Sigmoid colon (tissue), 4 donors: ENCODE data around the gene RNF212.

Experiments
- EP300 ChIP-seq, 4 donors: sonication (generic); formaldehyde crosslinking; IDR thresholded peaks; one replicate each; pipeline ENCODE4 v1.6.1; 2017; ENCODE audit warnings: antibody characterized with exemption in 4 of 4
- POLR2A ChIP-seq, 2 donors: fragments of 450-650 bp; IDR thresholded peaks; one replicate each; pipeline ENCODE4 v1.6.1; 2016; ENCODE audit warnings: antibody characterized with exemption in 2 of 2, mild to moderate bottlenecking in 2 of 2, moderate library complexity in 2 of 2
- POLR2AphosphoS5 ChIP-seq, 4 donors: sonication (generic); formaldehyde crosslinking; IDR thresholded peaks; one replicate each; pipeline ENCODE4 v1.6.1; 2017; ENCODE audit warnings: antibody characterized with exemption in 4 of 4
- TF ChIP-seq, protein P1 (sequence below), 4 experiments: fragments of 450-650 bp in 3 of 4; fragments of 200-600 bp in 1 of 4; IDR thresholded peaks; one replicate each; pipeline ENCODE4 v1.5.1; 2016 to 2019; ENCODE audit warnings: antibody characterized with exemption in 4 of 4, mild to moderate bottlenecking in 3 of 4, moderate library complexity in 2 of 4

DNA sequence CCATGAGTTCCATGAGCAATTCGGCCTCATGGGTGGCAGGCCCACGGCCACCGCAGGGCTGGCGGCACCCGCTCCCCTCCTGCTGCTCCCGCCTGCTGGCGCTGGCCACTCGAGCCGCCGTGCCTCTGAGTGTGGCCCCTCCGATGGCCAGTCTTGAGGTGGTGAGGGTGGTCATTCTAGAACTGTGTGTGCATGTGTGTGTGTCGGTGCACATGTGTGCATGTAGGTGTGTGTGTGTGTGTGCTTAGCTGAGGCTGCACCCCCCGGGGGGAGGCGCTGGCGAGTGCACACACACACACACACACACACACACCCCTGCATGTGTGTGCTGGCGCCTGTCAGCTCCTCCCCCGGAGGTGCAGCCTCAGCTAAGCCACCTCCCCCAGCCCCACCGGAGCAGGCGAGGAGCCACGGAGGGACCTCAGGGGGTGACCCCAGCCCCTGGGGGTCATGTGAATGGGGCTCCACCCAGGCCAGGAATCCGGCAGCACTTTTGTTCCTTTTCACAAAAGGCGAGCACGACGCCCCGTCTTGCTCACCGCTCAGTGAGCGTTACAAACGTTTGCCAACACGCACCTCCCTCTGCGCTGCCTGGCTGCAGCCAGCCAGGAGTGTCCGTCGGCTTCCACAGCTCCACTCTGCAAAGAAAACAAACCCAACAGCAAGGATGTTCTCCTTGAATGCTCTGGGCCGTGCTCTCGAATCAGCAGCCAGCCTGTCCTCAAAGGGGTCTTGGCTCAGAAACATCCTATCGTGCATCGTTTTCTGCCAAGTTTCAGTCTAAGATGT is 72.0 kb downstream of the RNF212 start:
- no peak for TF ChIP-seq POLR2A (IDR thresholded peaks at IDR 0.05)
- TF ChIP-seq, protein P1, sequence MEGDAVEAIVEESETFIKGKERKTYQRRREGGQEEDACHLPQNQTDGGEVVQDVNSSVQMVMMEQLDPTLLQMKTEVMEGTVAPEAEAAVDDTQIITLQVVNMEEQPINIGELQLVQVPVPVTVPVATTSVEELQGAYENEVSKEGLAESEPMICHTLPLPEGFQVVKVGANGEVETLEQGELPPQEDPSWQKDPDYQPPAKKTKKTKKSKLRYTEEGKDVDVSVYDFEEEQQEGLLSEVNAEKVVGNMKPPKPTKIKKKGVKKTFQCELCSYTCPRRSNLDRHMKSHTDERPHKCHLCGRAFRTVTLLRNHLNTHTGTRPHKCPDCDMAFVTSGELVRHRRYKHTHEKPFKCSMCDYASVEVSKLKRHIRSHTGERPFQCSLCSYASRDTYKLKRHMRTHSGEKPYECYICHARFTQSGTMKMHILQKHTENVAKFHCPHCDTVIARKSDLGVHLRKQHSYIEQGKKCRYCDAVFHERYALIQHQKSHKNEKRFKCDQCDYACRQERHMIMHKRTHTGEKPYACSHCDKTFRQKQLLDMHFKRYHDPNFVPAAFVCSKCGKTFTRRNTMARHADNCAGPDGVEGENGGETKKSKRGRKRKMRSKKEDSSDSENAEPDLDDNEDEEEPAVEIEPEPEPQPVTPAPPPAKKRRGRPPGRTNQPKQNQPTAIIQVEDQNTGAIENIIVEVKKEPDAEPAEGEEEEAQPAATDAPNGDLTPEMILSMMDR (IDR thresholded peaks at IDR 0.05) = no peak
- TF ChIP-seq EP300 (IDR thresholded peaks at IDR 0.05) = no peak
- no peak for TF ChIP-seq POLR2AphosphoS5 (IDR thresholded peaks at IDR 0.05)
